COR-L47 (cell line): Measurements from ENCODE around the gene METAP1D.

Source experiments
- DNase-seq: peaks from one replicate; lab custom pipeline; 2025; lab: John Stamatoyannopoulos, UW

The METAP1D gene

DNA sequence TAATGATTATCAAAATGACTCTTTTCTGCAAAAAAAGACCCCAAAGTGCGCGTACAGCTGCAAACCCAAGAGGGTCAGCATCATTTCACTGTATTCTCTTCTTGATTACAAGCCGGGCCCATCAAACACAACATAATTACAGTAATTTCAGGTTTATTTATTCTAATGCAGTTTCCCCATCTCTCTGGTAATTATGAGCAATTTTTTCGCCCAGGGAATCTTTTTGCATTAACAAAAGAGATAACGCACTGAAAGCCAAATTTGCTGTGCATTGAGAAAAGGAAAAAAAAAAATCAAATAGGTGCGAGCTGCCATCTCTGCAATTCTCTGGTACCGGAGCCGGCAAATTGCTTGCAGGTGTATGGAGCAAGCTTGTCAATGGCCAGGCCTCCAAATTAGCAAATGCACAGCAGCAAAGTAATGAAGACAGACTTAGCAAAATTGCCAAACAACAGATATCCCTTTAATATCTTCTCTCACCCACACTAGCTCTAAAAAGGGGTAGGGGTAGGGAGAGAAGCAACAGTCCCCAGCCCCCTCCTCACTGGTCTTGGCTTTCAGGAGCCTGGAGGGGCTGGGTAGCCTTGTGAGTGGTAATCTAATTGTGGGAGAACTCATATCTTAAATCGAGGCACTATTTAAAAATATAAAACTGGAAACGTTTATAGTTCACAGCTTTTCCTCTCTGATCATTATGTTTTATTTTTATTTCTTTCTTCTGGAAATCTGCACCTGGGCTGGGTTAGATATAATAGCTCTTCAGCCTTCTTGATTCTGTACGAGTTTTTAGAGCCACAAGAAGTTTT lies 92.2 kb downstream of the METAP1D start:
- DNase-seq = peak; percentile 95

DNA sequence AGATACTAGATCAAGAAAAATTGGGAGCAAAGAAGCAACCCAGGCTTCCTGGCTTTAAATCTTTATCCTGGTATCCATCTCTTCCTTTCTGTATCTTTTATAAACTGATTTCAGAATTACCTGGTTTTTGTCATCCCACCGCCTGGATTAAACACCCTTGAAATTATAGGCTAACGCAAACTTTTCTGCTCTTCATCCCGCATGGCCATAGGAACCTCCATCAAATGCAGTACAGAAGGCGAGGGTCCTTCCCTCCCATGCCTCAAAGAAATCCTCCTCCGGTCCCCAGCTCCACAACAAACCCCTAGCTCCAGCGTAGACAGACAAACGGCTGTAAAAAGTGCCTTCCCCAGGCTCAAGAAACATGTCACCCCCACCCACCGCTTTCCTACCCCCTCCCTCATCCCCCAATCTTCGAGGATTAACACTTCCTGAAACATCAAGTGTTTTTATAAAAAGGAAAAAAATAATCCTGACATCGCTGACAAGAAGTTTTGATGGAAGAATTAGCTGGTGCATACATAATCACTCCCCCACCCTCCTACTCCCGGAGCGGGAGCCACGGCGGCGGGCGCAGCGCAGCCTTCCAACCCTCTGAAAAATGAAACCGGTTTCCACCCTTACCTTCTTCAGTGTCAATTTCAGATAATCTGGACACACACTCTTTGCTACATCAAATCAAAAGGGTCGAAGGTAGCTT lies 93.1 kb downstream of the METAP1D start:
- DNase-seq = no peak

DNA sequence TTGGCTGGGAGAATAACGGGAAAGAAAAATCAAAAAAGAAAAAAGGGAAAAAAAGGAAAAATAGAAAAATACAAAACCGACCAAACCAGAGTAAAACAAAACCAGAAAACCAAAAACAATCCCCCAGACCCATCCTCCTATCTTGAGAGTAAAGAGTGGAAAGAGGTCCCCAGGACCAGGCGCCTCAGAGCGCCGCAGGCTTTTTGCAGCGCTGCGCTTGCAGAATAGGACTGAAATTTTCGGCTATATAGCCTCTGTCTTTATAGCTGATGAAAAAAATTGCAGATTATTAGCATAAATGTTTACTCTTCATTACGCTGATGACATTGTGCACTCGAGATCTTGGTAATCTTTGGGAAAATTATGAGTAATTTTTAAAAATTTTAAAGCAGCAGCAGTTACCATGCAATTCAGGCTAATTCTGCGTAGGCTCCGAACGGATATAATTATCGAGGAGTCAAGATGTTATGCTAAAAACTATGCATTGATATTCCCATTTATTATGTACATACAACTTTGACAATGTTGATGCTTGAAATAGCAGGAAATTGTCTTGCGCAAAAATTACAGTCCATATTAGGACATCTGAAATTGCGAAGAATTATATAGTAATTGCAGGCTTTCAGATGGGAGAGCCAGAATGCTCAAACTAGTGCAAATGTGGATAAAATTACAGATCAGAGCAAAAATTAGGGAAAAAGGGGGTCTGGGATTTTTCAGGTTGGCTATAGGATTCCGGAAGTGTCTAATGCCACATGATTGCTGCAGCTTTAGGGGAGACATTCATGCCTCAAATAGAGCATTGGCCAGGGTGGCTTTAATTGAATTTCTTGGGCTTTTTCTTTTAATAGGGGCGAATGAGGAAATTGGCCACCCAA lies 93.9 kb downstream of the METAP1D start:
- DNase-seq = peak; percentile 26

DNA sequence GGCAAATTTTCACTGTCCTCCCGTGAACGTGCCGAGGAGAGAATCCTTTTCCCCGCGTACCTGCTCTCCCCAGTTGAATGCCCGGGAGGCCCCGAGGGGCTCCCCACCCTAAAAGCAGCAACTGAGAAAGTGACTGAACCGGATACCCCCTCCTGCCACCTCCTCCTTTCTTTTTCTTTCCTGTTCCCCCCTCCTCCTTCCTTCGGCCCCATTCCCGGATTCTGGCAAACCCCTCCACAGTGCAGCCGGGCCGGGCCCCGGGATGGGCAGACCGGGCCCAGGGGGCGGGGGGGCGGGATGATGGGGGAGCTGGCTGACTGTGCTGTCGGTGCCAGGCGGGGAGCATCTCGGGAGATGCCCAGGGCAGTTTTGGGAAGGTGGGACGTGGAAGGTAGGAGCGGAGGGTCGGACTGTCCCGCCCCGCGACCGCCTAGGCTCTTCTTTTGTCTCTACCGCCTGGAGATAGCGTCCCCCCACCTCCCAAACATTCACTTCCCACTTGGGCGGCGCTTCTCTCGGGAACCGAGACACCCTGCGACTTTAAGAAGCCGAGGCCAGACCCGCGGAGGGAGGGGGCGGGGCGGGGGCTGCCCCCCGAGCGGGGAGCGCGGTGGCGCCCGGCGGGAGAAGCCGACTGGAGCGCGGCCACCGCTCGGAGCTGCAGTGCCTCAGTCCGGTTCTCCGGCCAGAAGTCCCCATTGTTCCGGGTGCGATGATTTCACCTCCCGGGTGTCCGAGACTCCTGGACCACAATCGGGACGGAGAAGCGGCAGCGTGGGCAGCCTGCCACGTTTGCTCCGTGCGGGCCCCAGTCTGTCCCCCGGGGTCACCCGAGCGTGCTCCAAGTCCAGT lies 94.8 kb downstream of the METAP1D start:
- peak; percentile 48 for DNase-seq

DNA sequence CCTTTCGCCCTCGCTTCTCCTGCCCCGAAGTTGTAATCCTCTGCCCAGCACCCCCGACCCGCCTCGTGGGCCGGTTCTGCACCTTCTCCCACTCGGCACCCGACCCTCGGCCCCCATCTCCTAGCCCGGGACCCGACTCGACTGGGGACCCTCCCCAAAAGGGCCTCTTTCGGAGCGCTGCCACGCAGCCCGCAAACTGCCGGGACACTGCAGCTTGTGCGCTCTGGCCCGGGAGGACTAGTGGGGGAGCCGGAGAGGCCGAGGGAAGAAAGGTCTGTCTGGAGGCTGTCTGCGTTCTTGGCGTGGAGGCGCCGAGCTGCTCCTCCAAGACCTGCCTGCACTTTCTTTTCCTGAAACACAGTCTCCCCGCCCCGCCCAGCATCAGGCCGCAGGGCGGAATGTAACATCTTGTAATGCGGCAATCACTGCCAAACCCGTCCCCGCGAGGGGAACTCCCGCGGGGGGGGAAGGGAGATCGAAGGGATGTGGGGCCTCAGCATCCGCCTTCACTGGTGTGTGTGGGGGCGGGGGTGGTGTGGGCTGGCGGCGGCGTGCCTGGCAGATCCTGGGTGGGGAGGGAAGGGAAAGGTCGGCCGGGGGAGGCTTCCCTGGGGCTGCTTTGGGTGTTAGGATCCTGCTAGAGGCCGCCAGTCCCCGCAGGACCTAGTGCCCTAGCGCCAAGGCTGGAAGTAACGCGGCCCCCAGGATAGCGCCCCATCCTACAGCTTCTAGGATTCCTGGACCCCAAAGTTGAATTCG lies 95.6 kb downstream of the METAP1D start:
- peak; percentile 65 for DNase-seq

DNA sequence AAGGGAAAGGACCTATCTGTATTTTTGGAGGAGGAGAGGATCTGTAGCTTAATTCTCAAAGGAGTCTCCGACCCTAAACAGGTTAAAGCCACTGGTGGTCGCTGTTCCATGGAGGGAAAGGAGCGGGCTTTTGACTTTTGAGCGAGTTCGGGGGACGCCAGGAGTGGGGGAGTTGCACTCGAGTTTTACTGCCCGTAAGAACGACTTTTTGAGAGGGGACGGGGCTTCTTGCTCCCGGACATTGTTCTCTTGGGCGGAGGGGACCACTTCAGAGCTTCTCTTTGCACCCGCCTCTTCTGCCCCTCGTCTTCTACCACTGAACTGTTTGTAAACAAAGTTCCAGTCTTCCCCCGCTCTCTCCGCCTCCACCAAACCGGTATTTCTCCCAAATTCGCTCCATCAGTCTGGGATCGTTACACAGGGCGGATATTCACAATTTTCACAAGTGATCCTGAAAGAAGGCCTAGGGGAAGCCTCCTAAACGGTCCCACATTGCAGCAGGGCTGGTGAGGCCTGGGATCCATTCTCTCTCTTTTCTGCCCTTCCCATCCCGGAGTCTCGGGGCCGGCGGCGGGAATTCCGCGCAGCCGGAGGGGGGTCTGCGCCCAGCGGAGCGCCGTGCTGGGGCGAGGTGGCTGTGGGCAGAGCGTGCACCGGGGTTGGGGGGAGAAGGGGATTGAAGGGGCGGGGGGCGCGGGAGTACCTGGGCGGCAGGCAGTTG lies 96.3 kb downstream of the METAP1D start:
- DNase-seq = peak; percentile 58

DNA sequence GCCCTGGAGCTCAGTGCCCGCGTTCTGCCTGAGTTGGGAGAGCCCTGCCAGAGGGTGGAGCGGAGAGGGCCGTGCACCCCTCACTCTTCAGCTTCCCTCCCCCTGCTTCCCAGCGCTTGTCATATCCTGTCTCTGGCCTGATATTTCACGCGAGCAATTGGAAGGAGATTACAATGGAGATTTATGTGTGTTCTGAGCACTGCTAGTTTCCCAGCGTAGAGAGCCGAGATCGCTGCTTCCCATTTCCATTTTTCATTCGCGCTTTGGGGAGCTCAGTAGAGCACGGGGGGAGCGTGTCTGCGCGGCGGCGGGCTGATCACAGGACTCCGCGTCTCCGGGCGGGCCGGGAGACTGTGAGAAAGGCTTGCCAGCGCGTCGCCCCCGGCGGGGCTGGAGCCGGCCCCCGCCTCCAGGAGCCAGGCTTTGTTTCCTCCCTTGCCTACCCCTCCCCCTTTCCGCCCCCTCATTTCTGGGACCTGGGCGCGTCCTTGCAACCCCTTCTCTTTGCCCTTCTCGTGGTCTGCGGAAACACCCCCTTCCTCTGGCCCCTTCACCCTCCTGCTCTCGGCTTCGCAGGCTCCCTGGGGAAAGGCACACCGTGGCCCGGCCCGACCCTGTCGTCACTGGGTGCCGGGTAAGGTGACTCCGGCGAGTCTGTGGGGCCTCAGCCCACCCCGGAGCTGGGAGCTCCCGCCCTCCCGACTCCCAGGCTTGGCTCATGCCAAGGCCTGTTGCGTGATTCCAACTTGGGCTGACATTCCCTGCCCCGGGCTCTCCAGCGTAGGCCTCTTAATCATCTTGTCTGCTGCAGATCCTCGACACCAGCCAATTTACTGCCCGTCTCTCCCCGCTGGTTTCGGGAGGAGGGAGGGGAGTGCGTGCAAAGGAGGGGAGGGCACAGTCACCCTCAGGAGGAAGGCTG lies 97.1 kb downstream of the METAP1D start:
- DNase-seq = peak; percentile 63

DNA sequence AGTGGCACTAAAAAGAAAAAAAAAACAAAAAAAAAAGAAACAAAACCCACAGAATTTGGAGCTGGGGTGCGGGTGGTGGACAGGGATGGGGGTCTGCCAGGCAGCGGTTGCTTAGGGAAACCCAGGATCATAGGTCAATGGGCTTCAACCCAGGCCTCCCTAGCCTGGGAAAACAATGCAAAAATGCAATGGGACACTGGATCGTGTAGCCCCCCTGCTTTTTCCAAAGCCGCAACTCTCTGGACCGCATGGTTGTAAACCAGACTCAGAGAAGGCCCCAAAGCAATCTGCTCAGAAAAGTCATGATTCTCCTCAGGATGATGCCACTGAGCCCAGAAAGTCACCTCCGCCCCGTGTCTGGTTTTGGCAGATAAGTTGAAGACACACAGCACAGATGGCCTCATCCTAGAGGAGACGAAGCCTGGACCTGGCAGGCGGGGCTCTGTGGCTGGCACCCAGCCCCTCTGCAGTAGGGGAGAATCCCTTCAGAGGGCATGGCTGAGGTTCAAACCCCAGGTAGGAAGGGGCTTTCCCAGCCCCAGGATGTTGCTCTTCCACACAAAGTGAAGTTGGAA lies 97.9 kb downstream of the METAP1D start:
- peak; percentile 49 for DNase-seq

DNA sequence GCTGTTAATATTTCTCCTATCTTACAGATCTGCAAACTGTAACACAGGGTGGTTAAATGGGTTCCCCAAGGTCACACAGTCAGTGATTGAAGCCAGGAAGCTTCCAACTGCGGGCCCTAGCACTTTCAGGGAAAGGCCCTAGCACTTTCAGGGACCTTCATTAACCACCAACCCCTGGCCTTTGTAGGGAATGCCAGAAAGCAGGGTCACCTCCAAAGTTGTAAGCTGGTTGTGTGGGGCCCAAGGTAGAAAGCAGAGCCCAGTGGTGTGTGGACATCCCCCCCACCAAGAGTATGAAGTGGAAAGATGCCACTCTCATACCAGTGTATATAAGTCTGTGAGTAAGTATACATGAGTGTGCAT lies 98.5 kb downstream of the METAP1D start:
- no peak for DNase-seq

DNA sequence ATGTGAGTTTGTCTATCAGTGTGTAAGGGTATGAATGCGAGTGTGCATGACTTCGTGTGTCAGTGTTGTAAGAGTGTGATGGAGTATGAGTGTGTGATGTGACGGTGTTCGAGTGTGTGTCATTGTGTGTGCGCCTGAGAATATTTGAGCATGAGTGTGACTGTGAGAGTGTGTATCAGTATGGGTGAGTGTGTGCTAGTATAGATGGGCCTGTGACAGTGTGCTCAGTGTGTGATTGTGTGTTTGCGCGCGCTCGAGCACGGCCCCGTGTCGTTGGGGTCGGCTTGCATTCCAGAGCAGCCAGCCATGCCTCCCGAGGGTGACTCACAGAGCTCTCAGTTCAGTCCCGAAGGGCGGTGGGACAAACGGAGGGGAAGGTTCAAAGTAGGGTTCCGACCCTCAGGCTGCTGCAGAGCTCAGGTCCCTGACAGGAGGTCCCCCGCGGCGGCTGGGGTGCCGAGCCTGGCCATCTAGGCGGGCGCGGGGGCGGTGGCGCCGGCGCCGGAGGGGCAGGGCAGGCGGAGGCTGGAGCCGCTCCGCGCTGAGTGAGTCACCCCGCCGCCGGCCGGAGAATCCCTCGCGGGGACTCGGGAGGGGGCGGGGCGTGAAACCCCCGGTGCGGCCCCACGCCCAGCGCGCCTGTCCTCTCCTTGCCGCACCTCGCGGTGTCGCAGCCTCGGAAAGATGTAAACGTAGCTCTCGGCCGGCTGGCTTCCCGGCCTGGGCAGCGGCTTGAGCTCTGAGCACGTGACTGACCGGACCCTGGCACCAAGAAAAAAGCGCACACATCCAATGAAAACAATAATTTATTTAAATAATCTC lies 99.1 kb downstream of the METAP1D start:
- peak; percentile 72 for DNase-seq

DNA sequence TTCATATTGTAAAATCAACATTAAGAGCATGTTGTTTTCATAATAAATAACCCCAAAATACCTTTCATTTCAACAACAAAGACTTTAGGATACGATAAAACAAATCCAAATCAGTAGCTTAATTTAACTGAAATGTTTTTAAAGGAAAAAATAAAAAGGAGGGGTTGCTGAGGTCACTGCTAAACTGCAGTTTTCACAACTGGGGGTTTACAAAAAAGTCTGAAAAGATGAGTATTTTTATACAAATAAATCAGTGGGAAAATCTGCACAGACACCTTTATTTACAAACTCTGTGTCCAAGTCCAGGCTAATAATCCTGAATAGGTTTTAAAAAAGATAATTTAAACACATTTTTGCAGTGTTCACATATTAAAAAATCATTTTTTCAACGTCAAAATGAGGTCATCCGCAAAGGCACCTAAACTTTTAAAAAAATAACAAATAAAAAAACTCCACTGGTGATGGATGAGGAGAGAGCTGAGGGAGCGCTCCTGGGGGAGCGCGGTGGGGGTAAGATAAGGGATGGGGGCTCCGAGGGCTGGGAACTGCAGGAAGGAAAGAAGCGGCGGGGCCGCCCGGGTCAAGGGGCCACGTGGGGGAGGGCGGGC lies 99.8 kb downstream of the METAP1D start:
- DNase-seq = no peak

DNA sequence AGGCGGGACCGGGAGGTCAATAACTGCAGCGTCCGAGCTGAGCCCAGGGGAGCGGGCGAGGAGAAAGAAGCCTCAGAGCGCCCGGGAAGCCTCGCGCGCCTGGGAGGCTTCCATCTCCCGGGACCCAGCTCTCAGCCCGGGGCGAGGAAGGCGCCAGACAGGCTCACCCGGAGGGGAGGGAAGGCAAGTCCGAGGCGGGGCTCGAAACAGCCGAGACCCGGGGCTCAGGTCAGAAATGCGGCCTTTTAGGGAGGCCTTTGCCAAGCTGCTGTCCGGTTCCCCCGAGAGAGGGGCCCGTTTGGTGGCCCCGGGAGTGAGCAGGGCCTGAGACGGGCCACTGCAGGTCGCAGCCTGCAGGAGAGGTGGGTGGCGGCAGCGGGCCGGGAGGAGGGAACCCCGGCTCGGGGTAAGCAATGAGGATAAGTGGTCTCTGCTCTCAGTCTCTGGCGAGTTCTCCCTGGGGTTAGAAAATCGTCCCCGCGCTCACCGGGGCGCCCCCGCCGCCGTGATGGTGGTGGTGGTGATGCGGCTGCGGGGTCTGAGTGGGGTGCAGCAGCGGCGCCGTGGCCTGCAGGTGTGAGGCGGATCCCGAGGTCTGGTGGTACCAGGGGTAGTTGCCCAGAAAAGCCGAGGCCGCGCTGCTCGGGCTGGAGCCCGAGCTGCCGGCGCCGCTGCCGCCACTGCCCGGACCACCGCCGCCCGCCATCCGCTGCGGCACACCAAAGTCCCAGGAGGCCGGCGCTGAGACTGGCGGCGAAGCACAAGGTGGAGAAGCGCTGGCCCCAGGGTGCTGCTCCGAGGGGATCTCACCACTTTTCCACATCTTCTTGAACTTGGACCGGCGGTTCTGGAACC lies 100.6 kb downstream of the METAP1D start:
- DNase-seq = no peak

DNA sequence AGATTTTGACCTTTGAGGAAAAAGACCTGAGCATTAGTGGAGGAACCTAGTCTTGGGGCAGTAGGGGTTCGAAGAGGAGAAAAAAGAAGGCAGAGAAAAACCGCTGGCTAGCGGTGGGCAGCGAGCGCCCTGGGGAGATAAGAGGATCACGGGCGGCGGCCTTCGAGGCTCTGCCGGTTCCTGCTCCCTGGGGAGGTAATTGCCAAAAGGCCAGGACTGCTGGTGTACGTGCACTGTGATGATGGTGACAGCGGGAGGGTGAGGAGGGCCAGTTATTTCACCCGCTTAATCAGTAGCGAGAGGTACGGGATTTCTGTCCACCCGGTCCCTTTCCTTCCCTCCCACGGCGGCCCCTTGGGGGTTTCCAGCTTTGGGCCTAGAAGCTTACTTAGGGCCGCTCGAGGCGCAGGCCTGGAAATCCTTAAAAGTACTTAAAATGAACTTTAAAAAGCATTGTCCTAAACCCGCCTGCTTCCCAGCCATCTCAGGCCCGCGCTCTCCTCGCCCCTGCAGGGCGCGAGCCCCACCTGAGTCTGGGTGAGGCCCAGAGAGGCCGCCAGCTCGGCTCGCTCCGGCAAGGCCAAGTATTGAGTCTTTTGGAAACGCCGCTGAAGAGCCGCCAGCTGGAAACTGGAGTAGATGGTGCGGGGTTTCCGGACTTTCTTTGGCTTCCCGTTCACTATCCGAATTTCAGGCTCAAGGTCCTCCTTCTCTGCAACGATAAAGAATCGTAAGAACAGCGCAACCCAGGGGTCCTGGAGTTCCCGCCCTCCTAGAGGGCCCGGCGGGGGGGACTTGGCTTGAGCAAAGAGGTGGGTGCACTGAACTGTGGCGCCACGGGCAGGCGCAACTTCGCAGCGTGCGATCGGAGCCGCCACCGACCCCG lies 101.4 kb downstream of the METAP1D start:
- DNase-seq = peak; percentile 90

DNA sequence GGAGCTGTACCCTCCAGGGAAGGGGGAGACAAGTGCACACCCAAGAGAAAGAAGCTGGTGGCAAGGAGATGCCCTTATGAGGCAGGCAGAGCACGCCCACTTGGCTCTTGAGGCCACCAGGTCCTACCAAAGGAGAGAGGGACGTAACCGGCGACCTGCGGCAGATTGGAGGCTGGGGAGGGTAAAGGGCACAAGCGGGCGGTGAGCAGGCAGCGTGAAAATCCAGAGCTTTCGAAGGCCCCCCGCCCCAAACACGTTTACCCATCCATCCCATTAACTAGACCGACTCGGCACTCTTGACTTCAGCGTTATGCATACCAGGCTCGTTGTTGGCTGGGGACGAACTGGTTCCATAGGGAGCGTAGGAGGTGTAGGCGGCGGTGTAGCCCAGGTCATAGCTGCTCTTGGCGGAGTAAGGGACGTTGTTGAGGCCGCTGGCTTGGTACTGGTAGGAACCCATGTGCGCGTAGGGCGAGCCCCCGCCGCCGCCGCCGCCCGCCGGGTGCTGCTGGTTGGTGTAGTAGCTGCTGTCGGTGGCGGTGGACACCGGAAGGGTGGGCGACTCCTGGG lies 102.2 kb downstream of the METAP1D start:
- DNase-seq = no peak
